ENCODE data around the gene ANKLE1. TPM values are rescaled to one million over a fixed set of nuclear protein-coding genes. Genes with fewer than 3 reads are reported as not detected.

Gene ANKLE1
- total RNA-seq, 1 donor from 2014 or later = 2.3 TPM

DNA sequence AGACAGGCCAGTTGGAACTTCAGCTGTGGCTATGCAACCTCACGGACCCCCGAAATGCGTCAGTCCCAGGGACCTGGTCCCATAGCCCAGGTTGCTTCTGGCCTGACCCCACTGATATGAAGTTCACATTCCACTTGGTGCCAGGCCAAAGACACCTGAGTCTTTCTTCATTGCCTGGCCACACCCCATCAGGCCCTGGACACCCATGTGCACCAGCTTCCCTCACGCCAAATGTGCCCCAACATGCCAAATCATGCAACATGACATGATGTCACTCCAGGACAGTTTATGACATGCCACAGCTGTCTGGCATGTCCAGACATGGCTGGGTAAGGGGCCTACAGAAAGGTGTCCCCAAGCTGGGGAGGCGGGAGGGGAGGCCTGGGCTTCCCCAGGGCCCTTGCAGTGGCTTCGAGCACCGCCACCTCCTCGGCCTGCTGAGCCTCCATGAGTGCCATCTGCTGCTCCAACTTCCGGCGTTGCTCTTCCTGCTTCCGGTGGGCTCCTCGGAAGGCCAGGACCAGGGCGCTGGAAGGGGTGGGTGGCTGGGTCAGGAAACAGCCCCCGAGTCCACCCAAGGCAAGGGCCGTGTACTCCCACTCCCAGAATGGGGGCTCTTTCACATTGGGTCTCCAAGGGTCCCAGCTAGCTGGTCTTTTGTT is 31.7 kb upstream of the ANKLE1 start:
- no peak overlapping the region for H3K27ac Mint-ChIP-seq (ENCODE audit: unreplicated experiment)

DNA sequence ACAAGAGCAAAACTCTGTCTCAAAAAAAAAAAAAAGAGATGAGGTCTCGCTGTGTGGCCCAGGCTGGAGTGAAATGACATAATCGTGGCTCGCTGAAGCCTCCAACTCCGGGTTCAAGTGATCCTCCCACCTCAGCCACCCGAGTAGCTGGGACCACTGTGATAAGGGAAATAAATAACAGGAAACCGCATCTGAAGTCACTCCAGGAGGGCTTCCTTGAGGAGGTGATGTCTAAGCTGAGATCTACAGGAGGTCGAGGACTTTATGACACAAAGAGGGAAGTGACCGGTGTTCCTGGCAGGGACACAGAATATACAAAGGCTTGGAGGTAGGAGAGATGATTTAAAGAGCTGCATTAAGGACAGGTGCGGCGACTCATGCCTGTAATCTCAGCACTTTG is 27.1 kb upstream of the ANKLE1 start:
- Mint-ChIP-seq H3K9me3 (ENCODE audit: unreplicated experiment) (no peaks in the 10 kb centered on the region), H3K27me3 (ENCODE audit: unreplicated experiment) (peaks cover 2% of the 10 kb centered on the region), H3K4me3 (ENCODE audit: unreplicated experiment) (peak overlapping the region; percentile 49), H3K36me3 (ENCODE audit: low read depth, unreplicated experiment) (peaks cover 25% of the 10 kb centered on the region), H3K27ac (ENCODE audit: unreplicated experiment) (peak overlapping the region; percentile 42), H3K4me1 (ENCODE audit: unreplicated experiment) (peaks cover 4% of the 10 kb centered on the region)
- DNase-seq (ENCODE audit: low spot score) = no peak
- TF ChIP-seq, protein P1, sequence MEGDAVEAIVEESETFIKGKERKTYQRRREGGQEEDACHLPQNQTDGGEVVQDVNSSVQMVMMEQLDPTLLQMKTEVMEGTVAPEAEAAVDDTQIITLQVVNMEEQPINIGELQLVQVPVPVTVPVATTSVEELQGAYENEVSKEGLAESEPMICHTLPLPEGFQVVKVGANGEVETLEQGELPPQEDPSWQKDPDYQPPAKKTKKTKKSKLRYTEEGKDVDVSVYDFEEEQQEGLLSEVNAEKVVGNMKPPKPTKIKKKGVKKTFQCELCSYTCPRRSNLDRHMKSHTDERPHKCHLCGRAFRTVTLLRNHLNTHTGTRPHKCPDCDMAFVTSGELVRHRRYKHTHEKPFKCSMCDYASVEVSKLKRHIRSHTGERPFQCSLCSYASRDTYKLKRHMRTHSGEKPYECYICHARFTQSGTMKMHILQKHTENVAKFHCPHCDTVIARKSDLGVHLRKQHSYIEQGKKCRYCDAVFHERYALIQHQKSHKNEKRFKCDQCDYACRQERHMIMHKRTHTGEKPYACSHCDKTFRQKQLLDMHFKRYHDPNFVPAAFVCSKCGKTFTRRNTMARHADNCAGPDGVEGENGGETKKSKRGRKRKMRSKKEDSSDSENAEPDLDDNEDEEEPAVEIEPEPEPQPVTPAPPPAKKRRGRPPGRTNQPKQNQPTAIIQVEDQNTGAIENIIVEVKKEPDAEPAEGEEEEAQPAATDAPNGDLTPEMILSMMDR (IDR thresholded peaks at IDR 0.05; ENCODE audit: unreplicated experiment) = no peak

More for the DNA sequence above, 31.7 kb upstream of the ANKLE1 start:
- DNase-seq (ENCODE audit: low spot score) = no peak
- H3K36me3 Mint-ChIP-seq (ENCODE audit: low read depth, unreplicated experiment) = peaks cover 6% of the 10 kb centered on the region
- peaks cover 14% of the 10 kb centered on the region for H3K27me3 Mint-ChIP-seq (ENCODE audit: unreplicated experiment)
- TF ChIP-seq, protein P1 (IDR thresholded peaks at IDR 0.05; ENCODE audit: unreplicated experiment) = no peak
- peaks cover 18% of the 10 kb centered on the region for H3K4me1 Mint-ChIP-seq (ENCODE audit: unreplicated experiment)
- H3K9me3 Mint-ChIP-seq (ENCODE audit: unreplicated experiment) = no peaks in the 10 kb centered on the region
- H3K4me3 Mint-ChIP-seq (ENCODE audit: unreplicated experiment) = no peak overlapping the region

DNA sequence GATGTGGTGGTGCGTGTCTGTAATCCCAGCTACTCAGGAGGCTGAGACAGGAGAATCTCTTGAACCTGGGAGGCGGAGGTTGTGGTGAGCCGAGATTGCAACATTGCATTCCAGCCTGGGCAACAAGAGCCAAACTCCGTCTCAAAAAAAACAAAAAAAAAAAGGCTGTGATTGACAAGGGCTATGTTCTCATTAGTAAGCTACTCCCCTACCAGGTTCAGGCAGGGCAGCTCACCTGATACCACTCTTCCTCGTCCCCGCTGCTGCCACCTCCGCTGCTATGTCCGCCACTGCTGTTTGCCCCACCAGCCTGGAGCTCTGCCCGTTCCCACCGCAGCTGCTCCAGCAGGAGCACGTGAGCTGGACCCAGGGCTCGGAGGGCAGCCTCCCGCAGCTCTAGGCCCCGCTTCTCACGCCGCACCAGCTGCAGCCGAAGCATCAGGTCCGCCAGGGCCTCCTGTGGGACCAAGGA is 26.5 kb upstream of the ANKLE1 start:
- no peak overlapping the region for H3K4me3 Mint-ChIP-seq (ENCODE audit: unreplicated experiment)
- TF ChIP-seq, protein P1 (IDR thresholded peaks at IDR 0.05; ENCODE audit: unreplicated experiment) = no peak
- peaks cover 2% of the 10 kb centered on the region for H3K27me3 Mint-ChIP-seq (ENCODE audit: unreplicated experiment)
- peaks cover 31% of the 10 kb centered on the region for H3K36me3 Mint-ChIP-seq (ENCODE audit: low read depth, unreplicated experiment)
- no peak for DNase-seq (ENCODE audit: low spot score)
- peaks cover 4% of the 10 kb centered on the region for H3K4me1 Mint-ChIP-seq (ENCODE audit: unreplicated experiment)
- H3K27ac Mint-ChIP-seq (ENCODE audit: unreplicated experiment) = no peak overlapping the region
- H3K9me3 Mint-ChIP-seq (ENCODE audit: unreplicated experiment) = no peaks in the 10 kb centered on the region

DNA sequence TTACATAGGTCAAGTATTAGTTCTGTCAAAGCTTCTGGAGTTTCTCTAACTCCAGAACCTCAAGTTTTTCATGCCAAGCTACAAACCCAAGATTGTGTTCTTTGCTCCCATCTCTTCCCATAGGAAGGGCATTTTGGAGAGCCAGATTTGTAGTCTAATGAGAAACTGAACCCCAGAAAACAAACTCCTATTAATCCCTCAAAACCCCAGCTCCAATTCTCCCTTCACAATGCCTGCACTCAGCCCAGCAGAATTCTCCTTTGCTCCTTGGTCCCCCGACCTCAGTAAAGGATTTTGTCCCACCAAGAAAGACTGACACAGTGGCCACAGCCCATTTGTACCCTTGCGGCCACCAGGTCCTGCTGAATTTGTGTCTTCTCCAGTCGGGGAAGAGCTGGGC is 25.6 kb upstream of the ANKLE1 start:
- Mint-ChIP-seq H3K27ac (ENCODE audit: unreplicated experiment) (no peak overlapping the region), H3K4me3 (ENCODE audit: unreplicated experiment) (peak overlapping the region; percentile 38), H3K9me3 (ENCODE audit: unreplicated experiment) (no peaks in the 10 kb centered on the region), H3K27me3 (ENCODE audit: unreplicated experiment) (peaks cover 2% of the 10 kb centered on the region), H3K36me3 (ENCODE audit: low read depth, unreplicated experiment) (peaks cover 39% of the 10 kb centered on the region), H3K4me1 (ENCODE audit: unreplicated experiment) (peaks cover 11% of the 10 kb centered on the region)
- TF ChIP-seq, protein P1 (IDR thresholded peaks at IDR 0.05; ENCODE audit: unreplicated experiment) = no peak
- no peak for DNase-seq (ENCODE audit: low spot score)

DNA sequence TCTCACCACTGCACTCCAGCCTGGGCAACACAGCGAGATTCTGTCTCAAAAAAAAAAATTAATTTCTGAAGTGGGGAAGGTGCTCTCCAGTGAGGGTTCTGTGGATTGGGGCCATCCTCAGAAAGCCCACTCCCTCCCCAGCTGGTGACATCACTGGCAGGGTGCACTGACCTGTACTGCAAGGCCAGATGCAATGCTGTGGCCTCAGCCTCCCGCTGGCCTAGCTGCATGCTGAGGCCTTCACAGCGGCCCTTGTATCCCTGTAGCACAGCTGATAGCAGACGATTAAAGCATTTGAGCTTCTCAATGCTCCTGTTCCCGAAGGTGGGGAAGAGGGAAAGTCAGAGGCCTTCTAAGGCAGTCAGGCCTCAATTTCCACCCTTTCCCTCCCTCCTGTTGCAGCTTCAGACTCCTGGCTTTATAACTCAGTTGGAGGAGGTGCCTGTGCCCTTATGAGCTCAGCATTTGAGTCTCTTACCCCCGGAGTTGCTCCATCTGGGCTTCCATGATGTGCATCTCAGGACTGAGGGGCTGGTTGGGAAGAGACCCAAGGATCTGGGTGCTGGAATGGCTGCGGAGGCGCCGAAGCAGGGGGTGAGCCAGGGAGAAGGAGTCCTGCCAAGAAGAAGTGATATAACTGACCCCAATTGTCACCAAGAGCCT is 22.5 kb upstream of the ANKLE1 start:
- H3K9me3 Mint-ChIP-seq (ENCODE audit: unreplicated experiment) = no peaks in the 10 kb centered on the region
- H3K27me3 Mint-ChIP-seq (ENCODE audit: unreplicated experiment) = peaks cover 10% of the 10 kb centered on the region
- H3K4me3 Mint-ChIP-seq (ENCODE audit: unreplicated experiment) = peak overlapping the region; percentile 60
- H3K27ac Mint-ChIP-seq (ENCODE audit: unreplicated experiment) = no peak overlapping the region
- TF ChIP-seq, protein P1 (IDR thresholded peaks at IDR 0.05; ENCODE audit: unreplicated experiment) = no peak
- peaks cover 28% of the 10 kb centered on the region for H3K4me1 Mint-ChIP-seq (ENCODE audit: unreplicated experiment)
- peaks cover 40% of the 10 kb centered on the region for H3K36me3 Mint-ChIP-seq (ENCODE audit: low read depth, unreplicated experiment)
- DNase-seq (ENCODE audit: low spot score) = no peak
